Neuron (in vitro differentiated cells): Measurements from ENCODE around the gene SIGLEC10.
"Not testable (repeated sequence)": the region's sequence is repeated elsewhere in the genome, so short reads cannot be mapped to it uniquely, and the experiment has no call there.

Experiments used
- H2AFZ ChIP-seq: one replicate; pipeline ENCODE4 v1.6.1; 2013; ENCODE audit warnings: low read depth, mild to moderate bottlenecking, inconsistent platforms, low read length, moderate library complexity
- H3K27me3 ChIP-seq: one replicate; pipeline ENCODE4 v1.6.1; 2013; ENCODE audit warnings: low read length; ENCODE audit not compliant: insufficient read depth
- H3K36me3 ChIP-seq: one replicate; pipeline ENCODE4 v1.6.1; 2013; ENCODE audit warnings: low read length; ENCODE audit not compliant: insufficient read depth
- H3K4me1 ChIP-seq: one replicate; pipeline ENCODE4 v1.6.1; 2013; ENCODE audit warnings: low read length; ENCODE audit not compliant: insufficient read depth
- H3K4me3 ChIP-seq: 2 replicates; pipeline ENCODE4 v1.5.1; 2013; ENCODE audit warnings: mild to moderate bottlenecking, low read length, moderate library complexity
- H3K9me3 ChIP-seq: one replicate; pipeline ENCODE4 v1.6.1; 2013; ENCODE audit warnings: low read length

Gene SIGLEC10

GRCh38 chr19:51422053-51422448 is 4.6 kb upstream of the SIGLEC10 start:
- peaks cover 5% of the 10 kb centered on the region for H3K27me3 ChIP-seq
- no peak overlapping the region for H3K4me3 ChIP-seq
- no peaks in the 10 kb centered on the region for H3K9me3 ChIP-seq
- H2AFZ ChIP-seq: no peak overlapping the region
- H3K36me3 ChIP-seq: no peaks in the 10 kb centered on the region
- H3K4me1 ChIP-seq: no peaks in the 10 kb centered on the region

- Histone ChIP-seq H2AFZ (no peak overlapping the region), H3K4me3 (no peak overlapping the region), H3K27me3 (peaks cover 4% of the 10 kb centered on the region), H3K36me3 (no peaks in the 10 kb centered on the region), H3K9me3 (no peaks in the 10 kb centered on the region), H3K4me1 (no peaks in the 10 kb centered on the region)
These were observed 4.0 kb upstream of the SIGLEC10 start for GRCh38 chr19:51421229-51422052.

- H2AFZ ChIP-seq, H3K4me1 ChIP-seq, H3K4me3 ChIP-seq: not testable (repeated sequence)
These were observed 3.1 kb upstream of the SIGLEC10 start for GRCh38 chr19:51420511-51420910.

GRCh38 chr19:51418707-51419106 is 1.3 kb upstream of the SIGLEC10 start:
- no peaks in the 10 kb centered on the region for H3K4me1 ChIP-seq
- no peak overlapping the region for H3K4me3 ChIP-seq
- H3K9me3 ChIP-seq: no peaks in the 10 kb centered on the region
- no peak overlapping the region for H2AFZ ChIP-seq
- H3K27me3 ChIP-seq: no peaks in the 10 kb centered on the region
- no peaks in the 10 kb centered on the region for H3K36me3 ChIP-seq

More at GRCh38 chr19:51420511-51420910, 3.1 kb upstream of the SIGLEC10 start:
- H3K9me3 ChIP-seq, H3K27me3 ChIP-seq, H3K36me3 ChIP-seq: not testable (repeated sequence)

- Histone ChIP-seq H3K36me3 (no peaks in the 10 kb centered on the region), H3K9me3 (no peaks in the 10 kb centered on the region), H3K27me3 (no peaks in the 10 kb centered on the region), H3K4me1 (no peaks in the 10 kb centered on the region), H2AFZ (no peak overlapping the region), H3K4me3 (no peak overlapping the region)
These were observed 342 bp upstream of the SIGLEC10 start for GRCh38 chr19:51417810-51418157.

GRCh38 chr19:51416422-51416821 is 1.0 kb downstream of the SIGLEC10 start:
- not testable (repeated sequence) for H3K4me3 ChIP-seq, H3K4me1 ChIP-seq, H3K9me3 ChIP-seq, H3K27me3 ChIP-seq, H2AFZ ChIP-seq, H3K36me3 ChIP-seq

- Histone ChIP-seq H3K4me3 (no peak overlapping the region), H3K36me3 (no peaks in the 10 kb centered on the region), H3K9me3 (no peaks in the 10 kb centered on the region), H2AFZ (no peak overlapping the region), H3K27me3 (no peaks in the 10 kb centered on the region), H3K4me1 (no peaks in the 10 kb centered on the region)
These were observed 2.3 kb downstream of the SIGLEC10 start for GRCh38 chr19:51415187-51415586.

GRCh38 chr19:51410950-51411748 is 6.3 kb downstream of the SIGLEC10 start:
- H3K27me3 ChIP-seq: no peaks in the 10 kb centered on the region
- no peak overlapping the region for H2AFZ ChIP-seq
- H3K36me3 ChIP-seq: no peaks in the 10 kb centered on the region
- H3K4me1 ChIP-seq: no peaks in the 10 kb centered on the region
- H3K9me3 ChIP-seq: no peaks in the 10 kb centered on the region
- no peak overlapping the region for H3K4me3 ChIP-seq

GRCh38 chr19:51407511-51408131 is 9.8 kb downstream of the SIGLEC10 start:
- Histone ChIP-seq H3K36me3 (peaks cover 6% of the 10 kb centered on the region), H3K9me3 (peaks cover 12% of the 10 kb centered on the region), H3K4me3 (no peak overlapping the region), H3K4me1 (no peaks in the 10 kb centered on the region), H2AFZ (no peak overlapping the region), H3K27me3 (no peaks in the 10 kb centered on the region)

GRCh38 chr19:51402117-51402516 is 15.3 kb downstream of the SIGLEC10 start:
- Histone ChIP-seq H3K4me1 (no peaks in the 10 kb centered on the region), H2AFZ (no peak overlapping the region), H3K4me3 (no peak overlapping the region), H3K9me3 (peaks cover 22% of the 10 kb centered on the region), H3K36me3 (peaks cover 6% of the 10 kb centered on the region), H3K27me3 (no peaks in the 10 kb centered on the region)

GRCh38 chr19:51399936-51400335 is 17.5 kb downstream of the SIGLEC10 start:
- H3K9me3 ChIP-seq: peaks cover 19% of the 10 kb centered on the region
- not testable (repeated sequence) for H3K4me3 ChIP-seq, H3K4me1 ChIP-seq, H3K27me3 ChIP-seq, H2AFZ ChIP-seq, H3K36me3 ChIP-seq

GRCh38 chr19:51399231-51399630 is 18.2 kb downstream of the SIGLEC10 start:
- H3K4me3 ChIP-seq: no peak overlapping the region
- peaks cover 3% of the 10 kb centered on the region for H3K4me1 ChIP-seq
- peaks cover 19% of the 10 kb centered on the region for H3K9me3 ChIP-seq
- H3K36me3 ChIP-seq: peaks cover 6% of the 10 kb centered on the region
- no peaks in the 10 kb centered on the region for H3K27me3 ChIP-seq
- H2AFZ ChIP-seq: no peak overlapping the region

GRCh38 chr19:51398096-51398704 is 19.2 kb downstream of the SIGLEC10 start:
- H3K9me3 ChIP-seq: peaks cover 12% of the 10 kb centered on the region
- peaks cover under 1% of the 10 kb centered on the region for H3K36me3 ChIP-seq
- H3K4me3 ChIP-seq: no peak overlapping the region
- H3K4me1 ChIP-seq: peaks cover 7% of the 10 kb centered on the region
- H3K27me3 ChIP-seq: no peaks in the 10 kb centered on the region
- H2AFZ ChIP-seq: no peak overlapping the region
